Stimulated activated CD4-positive, alpha-beta T cell treated with anti-CD3 and anti-CD28 coated beads, Interleukin-15, amount 100 ng/mL, for 1 hour (primary cell): ENCODE measurements around the gene TIGD2.
"Not testable (repeated sequence)": the region's sequence is repeated elsewhere in the genome, so short reads cannot be mapped to it uniquely, and the experiment has no call there.

Experiments used
- DNase-seq, 2 donors: peaks; one replicate each; pipeline ENCODE4 v3.0.0-alpha.2; 2020; ENCODE audit warnings: low read depth in 1 of 2, low spot score in 1 of 2

TIGD2 gene

GRCh38 chr4:89119166-89119565 lies 7.8 kb downstream of the TIGD2 start:
- no peak for DNase-seq

GRCh38 chr4:89119836-89120235 lies 8.5 kb downstream of the TIGD2 start:
- DNase-seq = no peak

- DNase-seq = no peak
Observed at GRCh38 chr4:89121387-89122068, 10.2 kb downstream of the TIGD2 start.

GRCh38 chr4:89123451-89123851 lies 12.1 kb downstream of the TIGD2 start:
- DNase-seq = no peak

- no peak for DNase-seq
Observed at GRCh38 chr4:89125901-89126782, 14.8 kb downstream of the TIGD2 start.

- no peak for DNase-seq
Observed at GRCh38 chr4:89129080-89129640, 17.8 kb downstream of the TIGD2 start.

GRCh38 chr4:89134775-89135319 lies 23.5 kb downstream of the TIGD2 start:
- no peak for DNase-seq

GRCh38 chr4:89136525-89136924 lies 25.2 kb downstream of the TIGD2 start:
- no peak for DNase-seq

GRCh38 chr4:89137231-89137630 lies 25.9 kb downstream of the TIGD2 start:
- DNase-seq = no peak

GRCh38 chr4:89137695-89138094 lies 26.4 kb downstream of the TIGD2 start:
- DNase-seq = no peak

- DNase-seq = no peak
Observed at GRCh38 chr4:89140168-89140759, 28.9 kb downstream of the TIGD2 start.

- DNase-seq = no peak
Observed at GRCh38 chr4:89142691-89143669, 31.6 kb downstream of the TIGD2 start.

- not testable (repeated sequence) for DNase-seq
Observed at GRCh38 chr4:89144652-89145051, 33.3 kb downstream of the TIGD2 start.

GRCh38 chr4:89146196-89146595 lies 34.9 kb downstream of the TIGD2 start:
- DNase-seq = no peak

- no peak for DNase-seq
Observed at GRCh38 chr4:89152972-89153371, 41.6 kb downstream of the TIGD2 start.

- DNase-seq = no peak
Observed at GRCh38 chr4:89156174-89156914, 45.0 kb downstream of the TIGD2 start.

- no peak for DNase-seq
Observed at GRCh38 chr4:89157488-89158024, 46.2 kb downstream of the TIGD2 start.

- DNase-seq = no peak
Observed at GRCh38 chr4:89158884-89159503, 47.7 kb downstream of the TIGD2 start.

- no peak for DNase-seq
Observed at GRCh38 chr4:89160806-89161205, 49.5 kb downstream of the TIGD2 start.
